Brain microvascular endothelial cell (primary cell): Measurements from ENCODE around the gene SMAD5.

Source experiments
- DNase-seq: peaks from one replicate; pipeline ENCODE4 v3.0.0-alpha.2; 2020
- H3K27ac ChIP-seq: fragments of 250-450 bp; sonication (Bioruptor Pico); 2 replicates; pipeline ENCODE4 v1.5.1; 2020; ENCODE audit warnings: mild to moderate bottlenecking, moderate library complexity
- H3K27me3 ChIP-seq: fragments of 250-450 bp; sonication (Bioruptor Pico); replicated peaks from 2 replicates; pipeline ENCODE4 v1.5.1; 2020; ENCODE audit warnings: mild to moderate bottlenecking
- H3K36me3 ChIP-seq: fragments of 250-450 bp; sonication (Bioruptor Pico); replicated peaks from 2 replicates; pipeline ENCODE4 v1.5.1; 2020; ENCODE audit warnings: mild to moderate bottlenecking
- H3K4me3 ChIP-seq: 2 replicates; pipeline ENCODE4 v1.5.1; 2011; ENCODE audit warnings: low read depth, mild to moderate bottlenecking, control low read depth, low read length, moderate library complexity
- CTCF ChIP-seq: IDR thresholded peaks from 2 replicates; pipeline ENCODE4 v1.5.1; 2011; ENCODE audit warnings: low read depth, mild to moderate bottlenecking, moderate library complexity, low read length, control low read depth, inconsistent platforms; ENCODE audit errors: missing control alignments
- in situ Hi-C: cut with HindIII; loops from 2 replicates; pipeline ENCODE4 v1.10.0; 2017; ENCODE audit warnings: low sequenced_read_pairs, low pct_ligation_motif_present

The SMAD5 gene

GRCh38 chr5:136147632-136148031 is 15.0 kb downstream of the SMAD5 start:
- Histone ChIP-seq H3K27me3 (no peaks in the 10 kb centered on the region), H3K36me3 (no peaks in the 10 kb centered on the region), H3K27ac (no peak overlapping the region), H3K4me3 (no peak overlapping the region)
- no peak for TF ChIP-seq CTCF
- in situ Hi-C loops, result no loop called here
- DNase-seq, result no peak

- in situ Hi-C loops, result no loop called here
- no peaks in the 10 kb centered on the region for H3K27me3 ChIP-seq
- no peak for DNase-seq
- H3K4me3 ChIP-seq, result no peak overlapping the region
- no peak overlapping the region for H3K27ac ChIP-seq
- no peak for TF ChIP-seq CTCF
- H3K36me3 ChIP-seq, result peaks cover 9% of the 10 kb centered on the region
These were observed 17.2 kb downstream of the SMAD5 start for GRCh38 chr5:136149891-136150290.

- no peak for DNase-seq
- in situ Hi-C loops, result no loop called here
These were observed 21.1 kb downstream of the SMAD5 start for GRCh38 chr5:136153581-136154236.

GRCh38 chr5:136155078-136155477 is 22.4 kb downstream of the SMAD5 start:
- no peak for DNase-seq
- TF ChIP-seq CTCF, result no peak
- Histone ChIP-seq H3K27me3 (no peaks in the 10 kb centered on the region), H3K36me3 (peaks cover 27% of the 10 kb centered on the region), H3K27ac (no peak overlapping the region), H3K4me3 (no peak overlapping the region)
- in situ Hi-C loops, result no loop called here

More at GRCh38 chr5:136153581-136154236, 21.1 kb downstream of the SMAD5 start:
- H3K27me3 ChIP-seq, result no peaks in the 10 kb centered on the region
- H3K4me3 ChIP-seq, result no peak overlapping the region
- no peak for TF ChIP-seq CTCF
- H3K36me3 ChIP-seq, result peaks cover 27% of the 10 kb centered on the region
- no peak overlapping the region for H3K27ac ChIP-seq

- in situ Hi-C loops, result no loop called here
- H3K36me3 ChIP-seq, result peaks cover 27% of the 10 kb centered on the region
- no peak overlapping the region for H3K27ac ChIP-seq
- peak; percentile 11 for DNase-seq
- H3K27me3 ChIP-seq, result no peaks in the 10 kb centered on the region
- TF ChIP-seq CTCF, result no peak
- no peak overlapping the region for H3K4me3 ChIP-seq
These were observed 23.1 kb downstream of the SMAD5 start for GRCh38 chr5:136155761-136156160.

GRCh38 chr5:136157514-136157913 is 24.9 kb downstream of the SMAD5 start:
- no peak overlapping the region for H3K27ac ChIP-seq
- no peak overlapping the region for H3K4me3 ChIP-seq
- no peak for TF ChIP-seq CTCF
- no peaks in the 10 kb centered on the region for H3K27me3 ChIP-seq
- no peak for DNase-seq
- peaks cover 27% of the 10 kb centered on the region for H3K36me3 ChIP-seq
- in situ Hi-C loops, result no loop called here
